SHP77 (cell line): Measurements from ENCODE around the gene UST.
"Not testable (repeated sequence)": the region's sequence is repeated elsewhere in the genome, so short reads cannot be mapped to it uniquely, and the experiment has no call there.

Source experiments
- DNase-seq, 2 experiments: peaks; one replicate each; lab custom pipeline; 2025; lab: John Stamatoyannopoulos, UW

UST gene

DNA sequence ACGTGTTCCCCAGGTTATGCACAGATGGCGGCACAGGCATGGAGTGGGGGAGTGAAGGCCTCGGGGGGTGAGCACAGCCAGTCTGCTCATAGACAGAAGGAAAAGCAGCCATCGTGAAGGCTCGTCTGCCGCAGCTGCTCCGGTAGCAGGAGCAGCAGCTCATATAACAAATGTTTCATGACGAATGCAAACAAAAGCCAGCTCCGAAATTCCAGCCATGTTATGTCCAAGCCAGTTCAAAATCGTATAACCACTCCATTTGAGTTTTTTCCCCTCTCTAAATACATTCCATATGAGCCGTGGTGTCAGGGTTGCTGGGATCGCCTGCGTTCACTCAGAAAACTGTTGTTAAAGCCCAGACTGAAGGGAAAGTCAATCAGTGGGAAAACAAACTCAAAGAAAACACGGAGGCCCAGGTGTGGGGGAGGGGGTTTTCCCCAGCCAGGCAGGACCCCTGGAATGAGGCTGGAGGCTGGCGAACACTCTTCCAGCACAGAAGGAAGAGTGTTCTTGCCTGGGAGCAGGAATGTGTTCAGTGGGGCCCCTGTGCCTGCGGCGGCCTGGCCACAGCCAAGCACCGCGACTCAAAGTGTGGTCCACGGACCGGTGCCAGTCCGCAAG is 290.3 kb downstream of the UST start:
- DNase-seq, result peak in 1 of 2 experiments; percentile 36

DNA sequence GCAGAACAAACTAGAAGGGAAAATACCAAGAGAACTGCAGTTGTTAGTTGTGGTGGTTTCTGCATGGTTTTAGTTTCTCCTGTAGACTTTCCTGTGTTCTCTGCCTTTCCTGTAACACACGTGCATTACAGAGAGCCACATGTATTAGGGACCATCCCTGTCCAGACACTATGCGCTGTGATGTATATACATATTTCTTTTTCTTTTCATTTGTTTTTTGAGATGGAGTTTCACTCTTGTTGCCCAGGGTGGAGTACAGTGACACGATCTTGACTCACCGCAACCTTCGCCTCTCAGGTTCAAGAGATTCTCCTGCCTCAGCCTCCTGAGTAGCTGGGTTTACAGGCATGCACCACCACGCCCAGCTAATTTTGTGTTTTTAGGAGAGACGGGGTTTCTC is 292.2 kb downstream of the UST start:
- DNase-seq, result not testable (repeated sequence)

DNA sequence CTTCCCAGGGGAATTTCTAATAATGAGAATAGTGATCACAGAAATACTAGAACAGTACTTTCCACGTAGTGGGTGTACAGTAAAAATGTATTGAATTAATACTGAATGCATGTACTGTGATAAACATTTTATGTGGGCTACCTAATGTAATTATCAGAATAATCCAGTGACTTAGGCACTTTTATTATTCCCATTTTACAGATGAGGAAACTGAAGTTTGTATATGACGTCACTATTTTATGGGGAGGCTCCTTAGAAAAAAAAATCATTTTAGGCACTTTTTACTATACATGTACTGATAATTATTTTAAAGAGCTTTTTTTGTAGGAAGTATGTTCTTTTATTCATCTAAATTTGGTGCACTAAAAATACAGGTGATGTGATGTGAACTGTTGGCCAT is 295.1 kb downstream of the UST start:
- DNase-seq, result no peak

DNA sequence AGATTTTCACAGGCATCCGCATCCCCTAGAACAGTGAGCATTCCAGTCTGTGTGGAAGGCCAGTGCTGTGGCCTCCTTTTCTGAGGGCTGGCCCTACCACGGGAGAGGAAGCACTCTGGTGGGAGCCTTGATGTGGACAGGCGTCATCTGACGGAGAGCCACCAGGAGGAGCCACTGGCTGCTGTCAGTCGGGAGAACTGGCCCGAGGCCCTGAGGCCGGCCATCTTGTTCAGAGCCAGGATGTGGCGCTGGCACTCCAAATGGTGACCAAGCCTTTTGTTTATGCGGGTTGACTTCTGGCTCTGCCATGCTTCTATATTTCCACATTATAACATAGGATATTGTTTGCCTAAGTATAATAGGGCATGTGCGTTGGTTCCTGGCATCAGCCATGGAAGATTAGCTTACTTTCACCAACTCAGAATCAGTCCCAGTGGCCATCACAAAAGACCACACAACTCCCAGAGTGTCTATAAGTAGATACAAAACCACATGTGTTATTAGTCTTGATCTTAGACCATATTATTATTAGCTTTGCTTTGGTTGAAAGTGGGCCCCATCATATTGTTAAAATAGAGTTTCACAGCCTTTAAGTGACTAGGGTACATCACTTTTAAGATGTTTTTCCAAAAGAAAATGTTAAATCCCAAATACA is 296.8 kb downstream of the UST start:
- DNase-seq, result peak in 1 of 2 experiments; percentile 36

DNA sequence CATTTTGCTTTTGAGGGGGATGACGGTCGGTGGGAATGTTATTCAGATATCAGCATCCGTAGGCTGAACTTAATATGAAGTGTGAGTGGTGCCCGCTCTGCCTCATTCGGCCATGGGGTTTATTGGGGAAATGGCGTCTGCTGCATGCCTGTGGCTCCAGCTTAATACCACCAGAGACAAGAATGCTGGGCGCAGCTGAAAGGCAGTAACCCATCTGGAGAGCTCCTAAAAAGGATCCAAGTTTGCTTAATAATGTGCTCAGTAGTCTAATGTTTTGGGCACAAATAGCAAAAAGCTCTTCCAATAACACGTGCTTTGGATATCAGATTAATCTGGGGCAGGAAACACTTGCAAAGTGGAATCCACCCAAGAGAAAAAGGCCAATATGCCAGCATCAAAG is 297.7 kb downstream of the UST start:
- no peak for DNase-seq

DNA sequence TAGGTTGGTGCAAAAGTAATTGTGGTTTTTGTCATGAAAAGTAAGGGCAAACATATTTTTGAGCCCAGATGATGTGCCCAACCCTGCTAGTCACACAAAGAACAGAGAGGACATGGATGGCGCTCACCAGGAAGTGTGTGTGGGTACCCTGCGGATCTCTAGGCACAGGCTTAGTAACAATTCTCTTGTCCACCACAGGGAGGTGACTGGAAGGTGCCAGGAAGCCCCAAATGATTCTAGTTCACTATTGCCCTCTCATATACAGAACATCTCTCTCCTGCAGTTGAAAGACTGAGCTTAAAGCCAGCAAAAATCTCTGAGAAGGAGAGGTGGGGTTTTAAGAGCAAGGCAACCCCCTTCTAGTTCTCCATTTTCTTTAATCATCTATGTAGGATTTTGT is 298.6 kb downstream of the UST start:
- DNase-seq, result peak in 1 of 2 experiments; percentile 16

DNA sequence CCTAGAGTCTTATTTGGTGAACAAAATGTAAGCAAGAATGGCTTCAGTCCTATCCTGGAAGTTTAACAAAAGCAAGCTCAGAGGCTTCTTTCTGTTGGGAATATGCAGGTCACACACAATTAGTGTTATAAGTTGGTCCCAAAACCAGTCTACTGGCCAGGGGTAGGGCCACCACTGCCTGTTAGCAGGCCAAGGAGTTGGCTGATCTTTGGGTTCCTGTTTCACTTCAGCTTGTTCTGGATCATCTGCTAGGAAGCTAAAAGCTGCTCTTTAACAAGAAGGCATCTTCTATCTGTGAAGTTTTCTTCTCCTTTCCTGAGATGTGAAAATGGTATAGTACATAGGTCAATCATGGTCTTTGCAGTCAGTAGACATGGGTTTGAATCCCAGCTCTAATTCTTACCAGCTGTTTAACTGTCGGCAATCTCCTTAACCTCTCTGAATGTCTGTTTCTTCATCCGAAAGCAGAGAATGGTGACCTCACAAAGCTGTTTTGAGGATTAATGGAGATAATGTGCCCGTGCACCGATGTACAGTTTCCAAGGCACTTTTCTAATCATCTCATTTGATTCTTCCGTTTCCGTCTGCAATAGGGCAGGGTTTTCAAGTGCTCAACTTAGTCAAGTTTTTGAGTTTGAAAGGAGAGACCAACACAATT is 299.5 kb downstream of the UST start:
- no peak for DNase-seq

DNA sequence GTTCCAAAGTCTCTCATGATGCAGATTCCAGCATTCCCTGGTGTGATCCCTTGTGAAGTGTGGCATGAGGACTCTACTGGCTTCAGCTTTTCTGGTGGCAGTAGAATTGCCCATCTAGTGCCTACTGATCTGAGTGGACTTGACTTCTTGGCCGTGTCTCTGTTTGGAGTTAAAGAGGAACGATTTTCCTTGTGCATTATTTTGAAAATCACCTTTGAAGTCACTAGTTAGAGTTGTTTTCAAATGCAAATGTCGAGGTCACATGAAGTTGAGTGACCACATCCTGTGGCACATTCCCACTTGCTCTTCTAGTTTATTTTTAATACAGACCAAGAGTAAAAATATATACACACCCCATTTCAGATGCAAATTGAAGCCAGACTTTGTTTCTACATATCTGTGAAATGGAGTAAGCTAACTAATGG is 300.0 kb downstream of the UST start:
- no peak for DNase-seq

DNA sequence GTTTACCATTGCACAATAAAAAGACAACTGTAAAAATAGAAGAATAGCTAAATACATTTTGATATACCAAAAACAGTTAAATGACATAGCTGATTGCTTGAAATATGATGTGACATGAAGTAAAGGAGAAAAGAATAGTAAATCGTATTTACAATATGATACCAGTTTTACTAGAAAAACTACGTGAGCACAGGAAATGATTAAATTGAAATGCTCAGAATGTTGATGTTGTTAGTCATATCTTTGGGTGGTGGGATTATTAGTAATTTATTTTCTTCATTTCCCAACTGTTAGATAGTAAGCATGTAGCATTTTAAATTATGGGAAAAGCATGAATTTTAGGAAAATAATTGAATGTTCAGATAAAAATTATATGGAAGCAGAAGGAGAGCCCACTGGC is 302.4 kb downstream of the UST start:
- no peak for DNase-seq

DNA sequence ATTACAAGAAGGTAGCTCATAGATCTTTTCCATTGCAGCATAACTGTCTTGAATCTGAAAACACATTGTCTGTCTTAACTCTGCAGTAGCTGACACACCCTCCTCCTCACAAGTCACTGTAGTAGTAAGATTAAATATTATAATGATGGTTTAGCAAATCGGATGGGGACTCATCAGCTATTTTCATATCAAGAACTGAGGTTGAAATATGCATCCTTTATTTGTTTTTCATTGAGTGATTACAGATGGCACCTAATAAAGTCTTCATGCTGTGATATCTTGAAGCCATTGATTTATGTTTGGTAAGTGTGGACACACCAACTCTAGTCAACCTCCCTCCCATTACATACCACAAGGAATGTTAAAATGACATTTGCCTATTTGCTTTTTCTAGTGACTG is 303.3 kb downstream of the UST start:
- no peak for DNase-seq

DNA sequence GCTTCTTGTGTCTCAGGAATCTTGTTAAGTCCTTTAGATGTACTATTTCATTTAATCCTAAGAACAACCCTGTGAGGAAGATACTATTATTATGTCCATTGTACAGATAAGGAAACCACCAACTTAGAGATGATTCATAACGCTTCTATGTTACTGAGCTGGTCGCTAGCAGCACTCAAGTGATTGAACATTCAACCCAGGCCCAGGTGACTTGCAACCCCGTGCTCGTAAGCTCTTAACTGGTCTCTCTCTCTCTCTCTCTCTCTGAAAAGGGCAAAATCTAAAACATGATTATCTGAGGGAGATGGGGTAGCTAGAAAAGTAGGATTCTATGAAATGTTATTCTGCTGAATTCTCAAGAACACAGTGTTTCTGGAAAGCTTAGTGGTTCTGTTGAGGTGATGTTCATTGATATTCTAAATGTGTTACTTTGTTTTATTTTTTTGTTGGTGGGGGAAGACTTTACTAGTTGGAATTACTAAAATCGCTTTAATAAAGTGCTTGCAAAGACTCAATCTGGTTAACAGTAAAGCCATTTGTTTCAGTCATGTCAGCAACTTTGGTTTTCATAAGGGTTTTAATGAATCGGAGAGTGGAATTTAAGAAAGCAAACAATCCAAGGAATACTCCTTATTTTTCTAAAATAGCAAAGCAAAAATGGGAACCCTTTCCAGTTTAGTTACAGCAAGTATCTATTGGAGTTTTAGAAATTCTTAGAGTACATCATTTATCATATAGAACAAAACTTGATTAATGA is 305.7 kb downstream of the UST start:
- no peak for DNase-seq

DNA sequence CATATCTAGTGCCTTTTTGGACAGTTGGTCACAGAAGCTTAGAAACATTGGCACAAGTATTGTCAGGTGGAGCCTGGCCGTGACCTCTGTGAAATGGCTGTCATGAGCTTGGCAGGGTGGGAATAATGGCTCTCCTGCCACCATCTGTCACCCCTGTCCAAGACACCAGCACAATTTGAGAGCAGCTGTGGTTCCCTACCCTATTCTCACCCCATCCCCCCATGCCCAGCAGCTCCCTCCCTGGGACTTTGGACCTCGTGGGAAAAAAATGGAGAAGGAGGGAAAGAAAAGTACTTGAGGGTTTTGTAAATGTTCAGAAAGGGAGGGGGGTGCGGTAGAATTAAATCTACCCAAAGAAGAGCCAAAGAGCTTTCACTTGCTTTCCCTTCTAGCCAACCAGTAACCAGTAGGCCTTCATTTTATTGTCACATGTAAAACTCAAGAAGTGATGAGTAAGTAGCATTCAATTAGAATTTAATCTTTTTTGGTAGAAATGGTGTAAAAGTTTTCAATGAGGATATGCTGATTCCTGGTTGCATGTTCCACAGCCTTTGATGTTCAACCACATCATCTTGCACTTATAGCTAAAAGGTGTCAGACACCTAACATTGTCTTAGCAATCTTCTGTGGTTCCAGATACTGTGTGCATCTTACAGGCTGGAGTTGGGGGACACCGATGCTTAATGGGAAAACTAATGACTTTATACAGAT is 307.2 kb downstream of the UST start:
- no peak for DNase-seq

DNA sequence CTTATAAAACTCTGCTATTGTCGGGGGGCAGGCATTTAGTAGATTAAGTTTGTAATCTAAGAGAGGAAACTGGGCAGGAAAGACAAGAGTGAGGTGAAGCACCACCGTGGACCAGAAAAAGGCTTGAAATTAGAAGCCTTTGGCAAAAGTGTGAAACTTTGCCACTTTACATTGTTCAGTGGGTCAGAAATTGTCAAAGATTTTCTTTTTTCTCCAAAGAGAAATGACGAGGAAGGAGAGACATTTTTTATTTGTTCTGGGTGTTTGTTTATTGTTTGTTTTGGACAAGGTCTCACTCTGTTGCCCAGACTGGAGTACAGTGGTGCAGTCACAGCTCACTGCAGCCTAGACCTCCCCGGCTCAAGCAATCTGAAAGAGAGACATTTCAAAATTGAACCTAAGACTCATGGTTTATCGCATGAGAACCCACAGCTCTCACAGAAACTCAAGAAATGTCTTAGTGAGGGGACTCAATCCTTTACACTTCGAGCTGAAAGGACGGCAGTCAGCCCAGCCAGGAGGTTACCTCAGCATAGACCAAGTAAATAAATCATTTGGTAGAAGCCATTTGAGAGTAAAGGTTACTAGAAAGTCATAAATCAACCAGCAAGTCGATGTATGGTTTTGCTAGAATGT is 307.8 kb downstream of the UST start:
- no peak for DNase-seq

DNA sequence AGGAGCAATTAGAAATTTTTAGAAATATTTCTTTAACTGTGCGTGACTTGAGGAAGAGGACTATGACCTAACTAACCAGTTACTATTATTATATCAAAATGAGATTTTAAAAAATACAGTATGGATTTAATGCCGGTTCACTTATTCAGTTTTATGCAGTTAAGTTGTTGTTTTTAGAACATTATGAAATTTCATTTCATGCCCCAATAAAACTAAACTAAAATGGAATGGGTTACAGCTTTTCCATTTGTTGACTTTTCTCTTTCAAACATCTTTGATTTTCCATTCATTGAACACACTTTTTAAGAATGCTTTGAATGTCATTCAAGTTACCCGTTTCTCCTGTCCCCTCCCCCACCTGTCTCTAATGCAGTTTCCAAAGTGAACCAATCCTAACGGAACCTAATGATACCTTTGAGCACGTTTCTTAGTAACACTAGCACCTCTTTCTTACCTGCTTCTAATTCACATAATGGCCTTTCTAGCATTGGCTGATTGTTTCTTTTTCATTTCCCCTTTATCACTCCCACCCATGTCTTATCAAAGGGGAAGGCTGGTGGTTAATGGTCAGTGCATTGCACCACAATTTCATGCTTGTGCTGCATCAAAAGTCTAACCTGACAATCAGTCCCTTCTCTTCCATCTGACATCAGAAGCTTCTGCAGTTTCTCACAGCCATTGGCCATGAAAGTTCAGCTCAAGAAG is 308.5 kb downstream of the UST start:
- no peak for DNase-seq

DNA sequence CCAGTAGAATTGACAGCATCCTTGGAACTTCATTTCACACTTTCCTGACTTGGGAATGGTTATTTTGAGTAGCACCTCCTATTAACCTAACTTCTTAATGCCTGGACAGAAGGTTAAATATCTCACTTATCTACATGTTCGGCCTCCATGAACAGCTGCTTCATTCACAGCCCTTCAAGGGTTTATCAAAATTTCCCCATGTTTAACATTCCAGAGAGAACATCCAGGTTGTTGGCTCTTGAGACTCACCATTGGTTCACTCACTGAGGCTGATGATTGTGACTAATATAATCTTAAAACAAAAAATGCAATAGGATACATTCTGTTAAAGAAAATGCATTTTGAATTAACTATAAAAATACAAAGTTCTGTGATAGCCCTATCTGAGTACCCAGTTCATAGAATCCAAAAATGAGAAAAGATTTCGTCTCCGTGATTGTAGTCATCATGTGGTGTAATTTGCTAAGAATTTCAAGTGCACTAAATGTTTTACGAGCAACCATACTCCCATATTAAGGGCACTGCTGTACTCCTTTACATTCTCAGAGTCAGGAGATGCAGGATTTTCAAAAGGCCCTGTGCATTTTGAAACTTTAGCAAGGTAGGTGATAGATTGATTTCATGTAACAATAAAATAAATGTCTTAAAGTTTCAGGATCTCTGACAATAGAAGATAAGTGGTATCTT is 310.1 kb downstream of the UST start:
- DNase-seq, result no peak

DNA sequence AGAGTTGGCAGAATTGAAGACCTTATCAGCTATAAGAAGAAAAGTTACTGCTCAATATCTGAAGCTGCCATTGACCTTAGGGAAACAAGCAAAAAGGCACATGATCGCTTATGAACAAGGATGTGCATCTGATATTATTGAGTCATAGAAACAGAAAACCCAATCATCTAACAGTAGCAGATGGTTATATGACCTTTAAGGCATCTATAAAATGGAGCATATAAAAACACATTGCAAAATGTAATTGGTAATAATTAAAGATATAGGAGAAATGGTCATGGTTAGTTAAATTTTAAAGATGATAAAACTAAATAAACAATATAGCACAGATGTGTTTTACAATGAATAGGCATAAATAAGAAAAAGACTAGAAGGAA is 310.6 kb downstream of the UST start:
- no peak for DNase-seq

DNA sequence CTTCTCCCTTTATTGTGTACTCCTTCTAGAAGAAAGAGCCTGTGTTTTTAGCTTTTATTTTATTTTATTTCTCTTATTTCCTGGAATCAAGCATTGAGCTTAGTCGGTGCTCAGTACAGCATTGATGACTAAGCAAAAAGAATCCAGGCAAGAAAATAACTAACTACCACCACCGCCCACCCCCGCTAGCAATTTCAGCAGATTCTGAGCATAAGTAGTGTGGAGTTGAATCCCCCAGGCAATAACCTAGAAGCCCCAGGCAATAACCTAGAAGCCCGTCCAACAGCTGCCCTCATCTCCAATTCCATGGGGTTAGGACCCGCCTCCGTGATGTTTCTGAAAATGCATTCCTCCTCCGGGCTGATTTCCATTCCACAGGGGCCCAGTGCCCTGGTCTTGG is 312.7 kb downstream of the UST start:
- DNase-seq, result no peak

DNA sequence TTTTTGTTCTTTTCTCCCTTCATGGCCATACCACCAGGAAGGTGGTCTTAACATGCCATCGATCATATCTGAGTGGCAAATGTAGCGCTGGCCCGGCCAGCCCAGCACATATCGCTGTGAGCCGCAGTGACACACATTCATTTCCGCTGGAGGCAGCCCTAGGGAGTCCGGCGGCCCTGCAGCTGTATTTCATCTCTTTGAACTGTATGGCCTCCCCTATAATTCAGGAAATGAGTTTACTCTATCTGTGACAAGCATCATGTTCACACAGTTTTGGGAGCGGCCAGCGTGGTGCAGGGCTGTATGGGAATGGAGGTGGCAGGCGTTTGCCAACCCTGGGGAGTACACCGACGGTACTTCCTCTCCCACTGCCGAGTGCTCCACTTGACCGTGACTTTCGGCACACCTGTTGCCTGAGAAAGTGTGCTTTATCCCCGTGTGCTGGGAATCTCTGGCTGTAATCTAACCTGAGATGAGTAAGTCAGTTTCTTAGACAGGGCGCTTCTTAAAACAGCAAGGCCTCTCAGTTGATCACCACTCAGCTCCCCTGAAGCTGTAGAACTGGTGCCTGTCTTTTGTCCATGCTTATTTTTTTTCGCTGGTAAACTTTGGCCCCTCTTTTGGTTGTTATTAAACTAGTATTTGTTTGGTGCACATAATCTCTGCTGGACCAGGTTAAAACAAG is 313.6 kb downstream of the UST start:
- DNase-seq, result peak; percentile 39 to 73

DNA sequence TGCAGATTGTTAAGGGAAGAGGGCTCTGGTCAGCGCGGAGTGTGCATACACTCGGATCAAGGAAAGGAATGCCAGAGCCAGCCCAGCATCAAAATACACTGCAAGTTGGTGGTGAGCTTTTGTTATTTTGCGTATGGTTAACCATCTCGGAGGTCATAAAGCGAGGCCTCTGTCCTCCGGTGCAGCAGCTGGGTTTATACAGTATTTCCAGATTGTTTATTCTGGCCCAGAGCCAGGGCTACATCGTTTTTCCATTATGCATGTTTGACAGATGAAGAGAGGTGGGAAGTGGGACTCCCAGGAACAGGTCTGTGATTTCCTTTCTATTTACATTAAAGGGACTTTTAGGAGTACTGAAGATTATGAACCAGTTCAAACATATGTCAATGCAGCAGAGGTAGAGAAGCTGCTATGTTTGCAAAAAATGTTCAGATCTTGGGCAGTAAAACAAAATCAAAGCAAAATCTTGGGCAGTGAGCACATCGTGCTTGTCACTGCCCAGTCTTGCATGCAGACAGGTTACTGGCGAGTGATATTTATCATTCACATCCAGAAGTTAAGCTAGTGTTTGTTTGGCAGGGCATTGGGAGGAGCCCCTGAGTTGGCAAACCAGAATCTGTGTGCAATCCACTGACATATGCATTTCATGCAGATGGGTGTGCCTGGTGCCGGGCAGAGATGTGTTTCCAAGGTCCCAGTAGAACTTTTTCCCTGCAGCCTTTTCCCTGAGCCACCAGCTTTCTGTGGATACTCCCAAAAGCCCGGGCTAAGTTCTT is 314.3 kb downstream of the UST start:
- peak; percentile 92 to 93 for DNase-seq
